Smooth muscle cell (in vitro differentiated cells): ENCODE measurements around the gene GLP1R. TPM values are rescaled to one million over a fixed set of nuclear protein-coding genes. Genes with fewer than 3 reads are reported as not detected.

Experiments
- DNase-seq: peaks from one replicate; lab custom pipeline; 2025; ENCODE audit not compliant: unreplicated experiment; lab: John Stamatoyannopoulos, UW
- H2AFZ ChIP-seq: fragments of 200-600 bp; sonication (generic); 2 replicates; pipeline ENCODE4 v1.6.0; 2016; ENCODE audit warnings: antibody characterized with exemption, low read depth, mild to moderate bottlenecking
- H3F3A ChIP-seq: fragments of 200-600 bp; sonication (generic); 2 replicates; pipeline ENCODE4 v1.6.0; 2017; ENCODE audit warnings: antibody characterized with exemption, low read depth
- H3K27ac ChIP-seq: fragments of 200-600 bp; sonication (generic); 2 replicates; pipeline ENCODE4 v1.5.1; 2016; ENCODE audit warnings: low read depth, mild to moderate bottlenecking
- H3K27me3 ChIP-seq: fragments of 200-600 bp; sonication (generic); 2 replicates; pipeline ENCODE4 v1.6.1; 2016; ENCODE audit warnings: low read depth, mild to moderate bottlenecking
- H3K36me3 ChIP-seq: fragments of 200-600 bp; sonication (generic); 2 replicates; pipeline ENCODE4 v1.5.1; 2016; ENCODE audit warnings: low read depth
- H3K4me1 ChIP-seq: fragments of 200-600 bp; sonication (generic); 2 replicates; pipeline ENCODE4 v1.5.1; 2016; ENCODE audit warnings: low read depth
- H3K4me2 ChIP-seq: fragments of 200-600 bp; sonication (generic); 2 replicates; pipeline ENCODE4 v1.6.0; 2016; ENCODE audit warnings: mild to moderate bottlenecking
- H3K4me3 ChIP-seq: fragments of 200-600 bp; sonication (generic); 2 replicates; pipeline ENCODE4 v1.5.1; 2016; ENCODE audit warnings: mild to moderate bottlenecking
- H3K79me2 ChIP-seq: fragments of 200-600 bp; sonication (generic); 2 replicates; pipeline ENCODE4 v1.6.0; 2016; ENCODE audit warnings: low read depth, mild to moderate bottlenecking
- H3K9ac ChIP-seq: fragments of 200-600 bp; sonication (generic); 2 replicates; pipeline ENCODE4 v1.6.0; 2016; ENCODE audit warnings: low read depth
- H3K9me3 ChIP-seq: fragments of 200-600 bp; sonication (generic); replicated peaks from 2 replicates; pipeline ENCODE4 v1.5.1; 2016; ENCODE audit warnings: low read depth
- H4K20me1 ChIP-seq: fragments of 200-600 bp; sonication (generic); 2 replicates; pipeline ENCODE4 v1.6.0; 2016; ENCODE audit warnings: low read depth
- WGBS: methylation state at CpG from one replicate; pipeline ENCODE4 v1.1.7; 2016; ENCODE audit warnings: low lambda C conversion rate; 5-methylcytosine and 5-hydroxymethylcytosine counted together
- polyA plus RNA-seq: library from polyadenylated mRNA; unstranded; fragments of >200 nt; fragmentation: Nextera tagmentation; extraction: Ambion mirVana; gene quantifications from 2 replicates; pipeline ENCODE4 v1.2.1, GENCODE V29; 2016
- total RNA-seq: library from RNA; depleted of rRNA; stranded (reverse); fragments of >200 nt; gene quantifications from 2 replicates; pipeline ENCODE4 v1.2.3, GENCODE V29; 2014
- TF ChIP-seq, protein P1 (sequence below): fragments of 200-600 bp; sonication (generic); IDR thresholded peaks from 2 replicates; pipeline ENCODE4 v1.5.1; 2017; ENCODE audit warnings: borderline replicate concordance, mild to moderate bottlenecking, antibody characterized with exemption; ENCODE audit not compliant: insufficient read depth, poor library complexity, severe bottlenecking

GLP1R gene
- total and polyA plus RNA-seq, 2 experiments from 2014 or later = not detected

DNA sequence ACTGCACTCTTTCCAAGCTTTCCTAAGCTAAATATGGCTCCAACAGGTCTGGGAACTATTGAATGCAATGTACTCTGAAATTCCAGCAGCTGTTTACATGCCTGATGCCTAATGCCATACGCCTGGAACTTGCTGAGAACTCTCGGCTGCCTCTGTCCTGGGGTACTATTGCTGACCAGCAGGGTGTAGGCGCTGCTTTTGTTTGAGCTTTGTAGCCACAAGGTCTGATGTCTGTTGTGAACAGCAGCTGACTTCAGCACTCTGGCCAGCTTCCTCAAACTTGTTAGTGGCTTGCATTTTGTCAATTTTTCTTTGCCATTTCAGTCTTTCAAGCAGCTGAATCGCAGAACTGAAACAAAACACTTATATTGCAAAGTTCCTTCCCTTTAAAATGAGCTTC is 39.8 kb downstream of the GLP1R start:
- no peak overlapping the region for H3K4me3 ChIP-seq
- H2AFZ ChIP-seq = no peak overlapping the region
- no peak overlapping the region for H3K27ac ChIP-seq
- peaks cover 49% of the 10 kb centered on the region for H3K27me3 ChIP-seq
- DNase-seq = no peak
- no peak overlapping the region for H3K9ac ChIP-seq
- H3K4me1 ChIP-seq = peaks cover 8% of the 10 kb centered on the region
- H4K20me1 ChIP-seq = no peaks in the 10 kb centered on the region
- H3K9me3 ChIP-seq = no peaks in the 10 kb centered on the region
- H3K4me2 ChIP-seq = no peak overlapping the region
- H3K79me2 ChIP-seq = no peaks in the 10 kb centered on the region
- H3K36me3 ChIP-seq = no peaks in the 10 kb centered on the region
- TF ChIP-seq, protein P1, sequence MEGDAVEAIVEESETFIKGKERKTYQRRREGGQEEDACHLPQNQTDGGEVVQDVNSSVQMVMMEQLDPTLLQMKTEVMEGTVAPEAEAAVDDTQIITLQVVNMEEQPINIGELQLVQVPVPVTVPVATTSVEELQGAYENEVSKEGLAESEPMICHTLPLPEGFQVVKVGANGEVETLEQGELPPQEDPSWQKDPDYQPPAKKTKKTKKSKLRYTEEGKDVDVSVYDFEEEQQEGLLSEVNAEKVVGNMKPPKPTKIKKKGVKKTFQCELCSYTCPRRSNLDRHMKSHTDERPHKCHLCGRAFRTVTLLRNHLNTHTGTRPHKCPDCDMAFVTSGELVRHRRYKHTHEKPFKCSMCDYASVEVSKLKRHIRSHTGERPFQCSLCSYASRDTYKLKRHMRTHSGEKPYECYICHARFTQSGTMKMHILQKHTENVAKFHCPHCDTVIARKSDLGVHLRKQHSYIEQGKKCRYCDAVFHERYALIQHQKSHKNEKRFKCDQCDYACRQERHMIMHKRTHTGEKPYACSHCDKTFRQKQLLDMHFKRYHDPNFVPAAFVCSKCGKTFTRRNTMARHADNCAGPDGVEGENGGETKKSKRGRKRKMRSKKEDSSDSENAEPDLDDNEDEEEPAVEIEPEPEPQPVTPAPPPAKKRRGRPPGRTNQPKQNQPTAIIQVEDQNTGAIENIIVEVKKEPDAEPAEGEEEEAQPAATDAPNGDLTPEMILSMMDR = peak; percentile 10
- WGBS = 8% methylated on average over 4 of the region's 4 CpGs
- H3F3A ChIP-seq = no peaks in the 10 kb centered on the region

DNA sequence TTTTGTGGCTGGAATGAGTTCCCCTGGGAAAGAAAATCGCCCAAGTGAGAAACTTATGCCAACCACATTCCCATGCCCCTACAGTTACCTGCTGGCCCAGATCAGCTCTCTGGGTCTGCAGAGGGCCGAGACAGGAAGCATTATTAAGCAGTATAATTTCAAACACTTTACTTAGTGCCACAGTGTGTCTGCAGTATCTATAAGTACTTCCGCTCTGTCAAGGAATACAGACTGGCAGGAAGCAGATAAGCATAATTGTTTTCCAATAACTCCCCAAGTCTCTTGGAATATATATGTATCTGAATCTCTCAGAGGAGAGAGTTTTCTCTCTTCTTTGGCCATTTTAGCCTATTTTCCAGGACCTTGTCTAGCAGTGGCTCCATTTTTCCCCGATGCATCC is 41.5 kb downstream of the GLP1R start:
- Histone ChIP-seq H3K4me2 (no peak overlapping the region), H3K4me1 (peaks cover 8% of the 10 kb centered on the region), H3K27me3 (peaks cover 49% of the 10 kb centered on the region), H3K4me3 (no peak overlapping the region), H3K79me2 (no peaks in the 10 kb centered on the region), H3K36me3 (no peaks in the 10 kb centered on the region), H3K9ac (no peak overlapping the region), H2AFZ (no peak overlapping the region), H3K27ac (no peak overlapping the region), H3F3A (no peaks in the 10 kb centered on the region), H3K9me3 (no peaks in the 10 kb centered on the region), H4K20me1 (no peaks in the 10 kb centered on the region)
- TF ChIP-seq, protein P1 = no peak
- DNase-seq = no peak
- 80% methylated on average over 4 of the region's 4 CpGs for WGBS

DNA sequence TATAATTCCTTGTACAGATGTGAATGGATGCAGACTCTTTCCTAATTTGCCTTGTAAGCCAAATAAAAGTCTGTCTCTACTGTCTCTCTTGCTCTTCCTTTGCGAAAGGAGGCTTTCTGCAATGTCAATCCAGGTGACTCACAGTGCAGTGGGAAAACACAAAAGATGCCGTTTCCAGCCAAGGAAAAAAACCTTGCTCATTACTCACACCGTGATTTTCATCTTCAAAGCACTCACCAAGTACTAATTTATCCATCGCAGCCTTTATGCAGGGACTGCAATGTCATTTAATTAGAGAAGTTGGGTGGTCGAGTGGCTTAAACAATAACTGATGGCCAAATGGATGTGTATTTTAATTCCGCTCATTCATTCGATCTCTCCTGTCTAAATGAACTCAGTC is 42.6 kb downstream of the GLP1R start:
- no peak overlapping the region for H3K4me3 ChIP-seq
- no peak overlapping the region for H3K9ac ChIP-seq
- H3K27ac ChIP-seq = no peak overlapping the region
- H3K36me3 ChIP-seq = no peaks in the 10 kb centered on the region
- H3K4me2 ChIP-seq = no peak overlapping the region
- no peaks in the 10 kb centered on the region for H4K20me1 ChIP-seq
- TF ChIP-seq, protein P1 = no peak
- H3F3A ChIP-seq = no peaks in the 10 kb centered on the region
- 78% methylated on average over 7 of the region's 7 CpGs for WGBS
- H3K4me1 ChIP-seq = peaks cover 8% of the 10 kb centered on the region
- no peak for DNase-seq
- H3K9me3 ChIP-seq = no peaks in the 10 kb centered on the region
- H3K79me2 ChIP-seq = no peaks in the 10 kb centered on the region
- peaks cover 39% of the 10 kb centered on the region for H3K27me3 ChIP-seq
- no peak overlapping the region for H2AFZ ChIP-seq

DNA sequence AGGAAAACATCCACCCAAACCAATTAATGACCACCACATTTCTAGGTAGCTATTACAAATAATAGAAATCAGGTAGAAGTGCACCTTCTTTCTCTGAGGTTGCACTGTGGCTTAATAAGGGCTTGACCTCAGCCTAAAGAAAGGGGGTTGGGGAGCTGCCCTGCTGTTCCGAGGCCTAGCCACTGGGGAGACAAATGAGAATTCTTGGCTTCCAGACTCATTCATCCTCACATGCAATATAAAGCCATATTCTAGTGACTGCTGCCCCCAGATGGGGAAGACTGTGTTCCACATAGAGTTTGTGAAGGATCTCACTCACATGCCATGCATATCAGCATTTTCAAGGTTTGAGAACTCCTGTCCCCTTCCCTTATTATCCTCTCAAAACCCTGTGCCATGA is 43.5 kb downstream of the GLP1R start:
- Histone ChIP-seq H3K9ac (no peak overlapping the region), H4K20me1 (no peaks in the 10 kb centered on the region), H3K4me3 (no peak overlapping the region), H3K27ac (no peak overlapping the region), H3K4me2 (no peak overlapping the region), H3F3A (no peaks in the 10 kb centered on the region), H3K27me3 (peaks cover 30% of the 10 kb centered on the region), H3K9me3 (no peaks in the 10 kb centered on the region), H2AFZ (no peak overlapping the region), H3K4me1 (peaks cover 8% of the 10 kb centered on the region), H3K79me2 (no peaks in the 10 kb centered on the region), H3K36me3 (no peaks in the 10 kb centered on the region)
- TF ChIP-seq, protein P1 = no peak
- DNase-seq = no peak
- 55% methylated on average over 1 of the region's 1 CpG for WGBS
